ENCODE data around the gene NR6A1.

NR6A1 gene

GRCh38 chr9:124583134-124583533 is 188.0 kb downstream of the NR6A1 start:
- no peak for DNase-seq

GRCh38 chr9:124580186-124580585 is 190.9 kb downstream of the NR6A1 start:
- no peak for DNase-seq

- DNase-seq: no peak
Measured at GRCh38 chr9:124576751-124577150, 194.4 kb downstream of the NR6A1 start.

GRCh38 chr9:124574534-124575375 is 196.4 kb downstream of the NR6A1 start:
- DNase-seq: no peak

- no peak for DNase-seq
Measured at GRCh38 chr9:124570942-124571666, 200.0 kb downstream of the NR6A1 start.

- DNase-seq: no peak
Measured at GRCh38 chr9:124569942-124570341, 201.2 kb downstream of the NR6A1 start.

GRCh38 chr9:124567362-124567761 is 203.7 kb downstream of the NR6A1 start:
- DNase-seq: no peak

GRCh38 chr9:124562328-124562727 is 208.8 kb downstream of the NR6A1 start:
- no peak for DNase-seq

- DNase-seq: no peak
Measured at GRCh38 chr9:124559871-124560270, 211.2 kb downstream of the NR6A1 start.

- DNase-seq: no peak
Measured at GRCh38 chr9:124558777-124559470, 212.2 kb downstream of the NR6A1 start.

GRCh38 chr9:124557895-124558294 is 213.2 kb downstream of the NR6A1 start:
- DNase-seq: no peak

- DNase-seq: no peak
Measured at GRCh38 chr9:124555043-124555442, 216.1 kb downstream of the NR6A1 start.

- no peak for DNase-seq
Measured at GRCh38 chr9:124553738-124554137, 217.4 kb downstream of the NR6A1 start.

GRCh38 chr9:124552273-124552605 is 218.9 kb downstream of the NR6A1 start:
- DNase-seq: no peak

GRCh38 chr9:124551472-124552272 is 219.4 kb downstream of the NR6A1 start:
- DNase-seq: peak in 49 of 58 donors; percentile 1 to 75 (median 24)

- no peak for DNase-seq
Measured at GRCh38 chr9:124550072-124550471, 221.0 kb downstream of the NR6A1 start.

GRCh38 chr9:124549016-124549415 is 222.1 kb downstream of the NR6A1 start:
- DNase-seq: no peak

GRCh38 chr9:124544535-124544934 is 226.6 kb downstream of the NR6A1 start:
- no peak for DNase-seq

- DNase-seq: no peak
Measured at GRCh38 chr9:124541824-124542223, 229.3 kb downstream of the NR6A1 start.

GRCh38 chr9:124537926-124538325 is 233.2 kb downstream of the NR6A1 start:
- no peak for DNase-seq

GRCh38 chr9:124535846-124536245 is 235.3 kb downstream of the NR6A1 start:
- DNase-seq: no peak

All from anterior cingulate cortex (tissue), 58 donors.